GM20000 (cell line): ENCODE measurements around the gene UCN.

Experiments
- DNase-seq: peaks from one replicate; pipeline ENCODE4 v3.0.0; 2012; ENCODE audit warnings: low spot score
- CTCF ChIP-seq: IDR thresholded peaks from 2 replicates; pipeline ENCODE4 v1.5.1; 2012; ENCODE audit warnings: mild to moderate bottlenecking, control low read depth; ENCODE audit errors: extremely low read depth, missing control alignments

UCN gene

GRCh38 chr2:27350106-27350693, 42.0 kb upstream of the UCN start:
- no peak for TF ChIP-seq CTCF
- DNase-seq = no peak

- DNase-seq = no peak
- no peak for TF ChIP-seq CTCF
Observed at GRCh38 chr2:27347641-27348040, 39.4 kb upstream of the UCN start.

GRCh38 chr2:27336173-27336572, 27.9 kb upstream of the UCN start:
- DNase-seq = no peak
- TF ChIP-seq CTCF = no peak

GRCh38 chr2:27335311-27335710, 27.1 kb upstream of the UCN start:
- no peak for DNase-seq
- TF ChIP-seq CTCF = no peak

GRCh38 chr2:27324720-27325119, 16.5 kb upstream of the UCN start:
- no peak for DNase-seq
- no peak for TF ChIP-seq CTCF

- no peak for TF ChIP-seq CTCF
- DNase-seq = no peak
Observed at GRCh38 chr2:27323596-27324285, 15.5 kb upstream of the UCN start.

- TF ChIP-seq CTCF = no peak
- DNase-seq = peak; percentile 93
Observed at GRCh38 chr2:27322766-27323595, 14.7 kb upstream of the UCN start, which contains the start of gene MPV17. Gene MPV17, minus strand, starts transcription at chr2:27323097. Its CDS starts 580 bp downstream, at chr2:27322517.
